Measurements from ENCODE around the gene KIF13A.

DNA sequence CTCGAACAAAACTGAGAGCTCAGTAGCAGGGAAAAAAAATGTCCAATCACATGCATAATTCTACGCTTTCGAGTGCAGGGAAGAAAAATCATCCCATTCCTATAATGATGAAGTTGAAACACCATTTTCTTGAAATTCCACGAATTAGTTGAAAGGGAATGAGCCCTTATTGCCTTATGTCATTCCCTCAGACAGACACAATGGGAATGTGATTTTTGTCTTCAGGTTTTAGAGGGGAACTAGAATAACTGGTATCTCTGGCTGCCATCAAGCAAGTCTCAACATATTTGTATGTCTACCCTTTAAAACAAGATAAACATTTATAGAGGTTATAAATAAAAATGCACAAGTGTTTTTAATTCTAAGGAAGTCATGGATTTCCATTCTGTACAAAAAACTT is 87.9 kb downstream of the KIF13A start:
- no peak for TF ChIP-seq EZH2 (IDR thresholded peaks at IDR 0.05; ENCODE audit: insufficient read depth, low read length)
- TF ChIP-seq, protein P1, sequence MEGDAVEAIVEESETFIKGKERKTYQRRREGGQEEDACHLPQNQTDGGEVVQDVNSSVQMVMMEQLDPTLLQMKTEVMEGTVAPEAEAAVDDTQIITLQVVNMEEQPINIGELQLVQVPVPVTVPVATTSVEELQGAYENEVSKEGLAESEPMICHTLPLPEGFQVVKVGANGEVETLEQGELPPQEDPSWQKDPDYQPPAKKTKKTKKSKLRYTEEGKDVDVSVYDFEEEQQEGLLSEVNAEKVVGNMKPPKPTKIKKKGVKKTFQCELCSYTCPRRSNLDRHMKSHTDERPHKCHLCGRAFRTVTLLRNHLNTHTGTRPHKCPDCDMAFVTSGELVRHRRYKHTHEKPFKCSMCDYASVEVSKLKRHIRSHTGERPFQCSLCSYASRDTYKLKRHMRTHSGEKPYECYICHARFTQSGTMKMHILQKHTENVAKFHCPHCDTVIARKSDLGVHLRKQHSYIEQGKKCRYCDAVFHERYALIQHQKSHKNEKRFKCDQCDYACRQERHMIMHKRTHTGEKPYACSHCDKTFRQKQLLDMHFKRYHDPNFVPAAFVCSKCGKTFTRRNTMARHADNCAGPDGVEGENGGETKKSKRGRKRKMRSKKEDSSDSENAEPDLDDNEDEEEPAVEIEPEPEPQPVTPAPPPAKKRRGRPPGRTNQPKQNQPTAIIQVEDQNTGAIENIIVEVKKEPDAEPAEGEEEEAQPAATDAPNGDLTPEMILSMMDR (IDR thresholded peaks at IDR 0.05; ENCODE audit: insufficient read depth, low read depth, low read length) = no peak
